MCF 10A (cell line): ENCODE data around the gene IGFBPL1. TPM values are rescaled to one million over a fixed set of nuclear protein-coding genes. Genes with fewer than 3 reads are reported as not detected.

Source experiments
- BruUV-seq: library from RNA; stranded (reverse); fragments of 400-500 nt; replicated peaks from 2 replicates; lab custom pipeline; 2021; lab: Mats Ljungman, UMichigan
- CTCF ChIA-PET: fragments of 300-600 bp; sonication (Branson Sonifier 250); formaldehyde crosslinking; extraction: SDS; loops from one replicate; lab custom pipeline; 2021; ENCODE audit warnings: antibody characterized with exemption, inconsistent platforms; lab: Yijun Ruan, JAX
- POLR2A ChIA-PET: fragments of 300-600, 350-650 bp; sonication (Branson Sonifier 250); formaldehyde crosslinking; extraction: SDS; loops from one replicate; lab custom pipeline; 2020; ENCODE audit warnings: antibody characterized with exemption, inconsistent platforms; lab: Yijun Ruan, JAX
- DNase-seq: peaks from one replicate; pipeline ENCODE4 v3.0.0-alpha.2; 2018; ENCODE audit not compliant: unreplicated experiment
- H3K27ac Mint-ChIP-seq: one replicate; pipeline ENCODE4 v1.8.0; 2022; ENCODE audit warnings: mild to moderate bottlenecking, low read depth, mixed read lengths; ENCODE audit not compliant: unreplicated experiment
- H3K27me3 Mint-ChIP-seq: one replicate; pipeline ENCODE4 v1.8.0; 2022; ENCODE audit warnings: mixed read lengths; ENCODE audit not compliant: insufficient read depth, unreplicated experiment
- H3K36me3 Mint-ChIP-seq: one replicate; pipeline ENCODE4 v1.8.0; 2022; ENCODE audit warnings: mild to moderate bottlenecking, moderate library complexity, mixed read lengths; ENCODE audit not compliant: insufficient read depth, unreplicated experiment
- H3K4me1 Mint-ChIP-seq: one replicate; pipeline ENCODE4 v1.8.0; 2022; ENCODE audit warnings: mixed read lengths; ENCODE audit not compliant: insufficient read depth, unreplicated experiment
- H3K4me3 Mint-ChIP-seq: one replicate; pipeline ENCODE4 v1.8.0; 2022; ENCODE audit warnings: mild to moderate bottlenecking, moderate library complexity, mixed read lengths; ENCODE audit not compliant: unreplicated experiment
- H3K9me3 Mint-ChIP-seq: one replicate; pipeline ENCODE4 v1.8.0; 2022; ENCODE audit warnings: mixed read lengths; ENCODE audit not compliant: unreplicated experiment
- CTCF ChIP-seq: fragments of 200-600 bp; IDR thresholded peaks from one replicate; pipeline ENCODE4 v1.8.0; 2022; ENCODE audit warnings: antibody characterized with exemption, mild to moderate bottlenecking; ENCODE audit not compliant: unreplicated experiment
- intact Hi-C: fragments of 100-400 bp; cut with micrococcal nuclease; formaldehyde crosslinking; loops from 2 replicates; pipeline ENCODE4 v1.14.1; 2022
- total RNA-seq: library from RNA; stranded (reverse); gene quantifications from 2 replicates; pipeline ENCODE4 v1.2.3, GENCODE V29; 2022

IGFBPL1 gene
- total RNA-seq, 1 experiment from 2014 or later = not detected

- Mint-ChIP-seq H3K27me3 (peaks cover 14% of the 10 kb centered on the region), H3K36me3 (no peaks in the 10 kb centered on the region), H3K9me3 (no peaks in the 10 kb centered on the region), H3K4me3 (no peak overlapping the region), H3K4me1 (no peaks in the 10 kb centered on the region), H3K27ac (no peak overlapping the region)
- no TSS peak for BruUV-seq
- TF ChIP-seq CTCF = no peak
- ChIA-PET CTCF (interaction anchor here (3.7 to 6.0 kb wide), 2 partner anchors 15 to 18 kb away, joined by 18 to 37 read pairs; no protein-coding TSS in a partner anchor), POLR2A (interaction anchor here (0.6 kb wide), 1 partner anchor 1080 kb away, joined by 3 read pairs; no protein-coding TSS in a partner anchor)
- intact Hi-C loops = loop anchor here (10.0 kb wide), 1 partner anchor 156 kb away; no protein-coding TSS in a partner anchor
- no peak for DNase-seq
Observed at GRCh38 chr9:38418366-38418765, 5.9 kb downstream of the IGFBPL1 start.

GRCh38 chr9:38417003-38417945, 7.0 kb downstream of the IGFBPL1 start:
- H3K27me3 Mint-ChIP-seq = peaks cover 25% of the 10 kb centered on the region
- no peaks in the 10 kb centered on the region for H3K9me3 Mint-ChIP-seq
- no peaks in the 10 kb centered on the region for H3K4me1 Mint-ChIP-seq
- TF ChIP-seq CTCF = peak; percentile 54
- no peaks in the 10 kb centered on the region for H3K36me3 Mint-ChIP-seq
- H3K27ac Mint-ChIP-seq = no peak overlapping the region
- no peak overlapping the region for H3K4me3 Mint-ChIP-seq
- ChIA-PET CTCF (interaction anchor here (0.5 to 6.0 kb wide), 14 partner anchors 9 to 974 kb away, joined by 3 to 37 read pairs (median 4); no protein-coding TSS in a partner anchor), POLR2A (no interaction called here)
- peak; percentile 43 for DNase-seq
- intact Hi-C loops = loop anchor here (10.0 kb wide), 1 partner anchor 158 kb away; no protein-coding TSS in a partner anchor
- BruUV-seq = no TSS peak

GRCh38 chr9:38416461-38416860, 7.8 kb downstream of the IGFBPL1 start:
- peaks cover 33% of the 10 kb centered on the region for H3K27me3 Mint-ChIP-seq
- H3K9me3 Mint-ChIP-seq = no peaks in the 10 kb centered on the region
- ChIA-PET CTCF (interaction anchor here (0.5 to 6.0 kb wide), 12 partner anchors 8 to 973 kb away, joined by 3 to 37 read pairs (median 4); no protein-coding TSS in a partner anchor), POLR2A (no interaction called here)
- H3K4me3 Mint-ChIP-seq = no peak overlapping the region
- no peak overlapping the region for H3K27ac Mint-ChIP-seq
- BruUV-seq = no TSS peak
- intact Hi-C loops = loop anchor here (10.0 kb wide), 1 partner anchor 158 kb away; no protein-coding TSS in a partner anchor
- no peak for DNase-seq
- H3K36me3 Mint-ChIP-seq = no peaks in the 10 kb centered on the region
- TF ChIP-seq CTCF = no peak
- H3K4me1 Mint-ChIP-seq = no peaks in the 10 kb centered on the region

GRCh38 chr9:38415856-38416255, 8.4 kb downstream of the IGFBPL1 start:
- H3K27me3 Mint-ChIP-seq = peaks cover 39% of the 10 kb centered on the region
- no peaks in the 10 kb centered on the region for H3K9me3 Mint-ChIP-seq
- ChIA-PET POLR2A (no interaction called here), CTCF (interaction anchor here (0.6 kb wide), 1 partner anchor 219 kb away, joined by 4 read pairs; no protein-coding TSS in a partner anchor)
- no TSS peak for BruUV-seq
- H3K36me3 Mint-ChIP-seq = no peaks in the 10 kb centered on the region
- no peak overlapping the region for H3K4me3 Mint-ChIP-seq
- no peaks in the 10 kb centered on the region for H3K4me1 Mint-ChIP-seq
- no peak for DNase-seq
- intact Hi-C loops = loop anchor here (10.0 kb wide), 1 partner anchor 159 kb away; no protein-coding TSS in a partner anchor
- TF ChIP-seq CTCF = no peak
- no peak overlapping the region for H3K27ac Mint-ChIP-seq
